HepG2 (cell line): ENCODE results near the gene CHSY3. TPM values are rescaled to one million over a fixed set of nuclear protein-coding genes. Genes with fewer than 3 reads are reported as not detected.

Experiments
- ATAC-seq: fragments of 200-7000 bp; cut with Tn5 transposase; 3 replicates; pipeline ENCODE4 v1.9.1; 2020; ENCODE audit warnings: mild to moderate bottlenecking, moderate library complexity
- BruUV-seq: library from RNA; stranded (reverse); fragments of 400-500 nt; replicated peaks from 2 replicates; lab custom pipeline; 2021; lab: Mats Ljungman, UMichigan
- CTCF ChIA-PET: fragments of 300-600 bp; formaldehyde crosslinking; extraction: SDS; loops from one replicate; lab custom pipeline; 2021; ENCODE audit warnings: low total read pairs, inconsistent platforms, low intra/inter-chr PET ratio; lab: Yijun Ruan, JAX
- POLR2A ChIA-PET: fragments of 350-600 bp; sonication (Branson Sonifier 250); formaldehyde crosslinking; loops from one replicate; lab custom pipeline; 2020; ENCODE audit warnings: antibody characterized with exemption, inconsistent platforms; lab: Yijun Ruan, JAX
- DNase-seq: peaks from one replicate; pipeline ENCODE4 v3.0.0-alpha.2; 2015; ENCODE audit warnings: low spot score
- FAIRE-seq: peaks from 3 replicates; lab custom pipeline; 2011; peaks lifted over from hg19 to GRCh38; lab: Jason Lieb, UNC
- H2AFZ ChIP-seq: one replicate; pipeline ENCODE4 v1.6.1; 2011; ENCODE audit warnings: low read length, inconsistent platforms
- H3K27ac ChIP-seq: fragments of 300-600 bp; 3 replicates; pipeline ENCODE4 v1.8.0; 2011; ENCODE audit warnings: mixed run types, mild to moderate bottlenecking, mixed read lengths, low read length, inconsistent platforms; ENCODE audit not compliant: insufficient read depth; ENCODE audit errors: extremely low read length
- H3K27me3 ChIP-seq, 2 experiments: fragments of 200-600 bp in 1 of 2; 2 replicates in 1 of 2; 3 replicates in 1 of 2; pipeline versions ENCODE4 v1.6.0 to v1.8.0; 2011; ENCODE audit warnings: low read length in 2 of 2, mild to moderate bottlenecking in 2 of 2, moderate library complexity in 2 of 2, inconsistent platforms in 1 of 2; ENCODE audit not compliant: insufficient read depth in 2 of 2, control insufficient read depth in 1 of 2
- H3K36me3 ChIP-seq, 2 experiments: fragments of 200-600 bp in 1 of 2; replicated peaks in 1 of 2; 2 replicates in 1 of 2; 3 replicates in 1 of 2; pipeline versions ENCODE4 v1.5.1 to v1.8.0; 2011; ENCODE audit warnings: low read length in 2 of 2, inconsistent platforms in 1 of 2; ENCODE audit not compliant: insufficient read depth in 2 of 2, control insufficient read depth in 1 of 2
- H3K4me1 ChIP-seq: 2 replicates; pipeline ENCODE4 v1.5.1; 2012; ENCODE audit warnings: low read length, inconsistent platforms; ENCODE audit not compliant: insufficient read depth
- H3K4me2 ChIP-seq: 2 replicates; pipeline ENCODE4 v1.6.0; 2011; ENCODE audit warnings: low read depth, low read length, inconsistent platforms
- H3K4me3 ChIP-seq, 3 experiments: fragments of 200-600 bp in 1 of 3; sonication (generic), shearing (Covaris generic) in 1 of 3; replicated peaks in 1 of 3; 2 replicates each; pipeline ENCODE4 v1.5.1; 2011 to 2016; ENCODE audit warnings: low read length in 3 of 3, inconsistent platforms in 2 of 3, low read depth in 2 of 3, mild to moderate bottlenecking in 2 of 3, control low read depth in 1 of 3, mixed read lengths in 1 of 3; ENCODE audit not compliant: insufficient read depth in 1 of 3
- H3K79me2 ChIP-seq: one replicate; pipeline ENCODE4 v1.6.1; 2011; ENCODE audit warnings: low read length, inconsistent platforms; ENCODE audit not compliant: insufficient read depth
- H3K9ac ChIP-seq: 2 replicates; pipeline ENCODE4 v1.6.0; 2011; ENCODE audit warnings: mild to moderate bottlenecking, low read depth, low read length, inconsistent platforms; ENCODE audit not compliant: insufficient read depth
- H3K9me3 ChIP-seq: 2 replicates; pipeline ENCODE4 v1.5.1; 2012; ENCODE audit warnings: mild to moderate bottlenecking, low read length
- H4K20me1 ChIP-seq: 2 replicates; pipeline ENCODE4 v1.6.0; 2011; ENCODE audit warnings: inconsistent platforms, mild to moderate bottlenecking, low read length, moderate library complexity; ENCODE audit not compliant: insufficient read depth
- EEA1 ChIP-seq: sonication (generic); formaldehyde crosslinking; IDR thresholded peaks from 2 replicates; pipeline ENCODE4 v1.5.1; 2020; ENCODE audit warnings: mild to moderate bottlenecking, missing genetic modification reagents, borderline replicate concordance
- FUBP1 ChIP-seq: sonication (generic); formaldehyde crosslinking; IDR thresholded peaks from 2 replicates; pipeline ENCODE4 v1.5.1; 2020; ENCODE audit warnings: missing genetic modification reagents, mild to moderate bottlenecking, borderline replicate concordance
- HDAC1 ChIP-seq: sonication (generic); formaldehyde crosslinking; IDR thresholded peaks from 2 replicates; pipeline ENCODE4 v1.5.1; 2020; ENCODE audit warnings: mild to moderate bottlenecking, missing genetic modification reagents
- MIER3 ChIP-seq: IDR thresholded peaks from 2 replicates; pipeline ENCODE4 v1.6.1; 2016; ENCODE audit warnings: missing compliant biosample characterization, borderline replicate concordance
- MYNN ChIP-seq: sonication (generic); formaldehyde crosslinking; IDR thresholded peaks from 2 replicates; pipeline ENCODE4 v1.4.0; 2020; ENCODE audit warnings: mild to moderate bottlenecking, low read depth, missing genetic modification reagents
- NFATC3 ChIP-seq: sonication (generic); formaldehyde crosslinking; IDR thresholded peaks from 2 replicates; pipeline ENCODE4 v1.5.1; 2020; ENCODE audit warnings: mild to moderate bottlenecking, missing genetic modification reagents
- STAT5B ChIP-seq: sonication (generic); formaldehyde crosslinking; IDR thresholded peaks from 2 replicates; pipeline ENCODE4 v1.4.0; 2020; ENCODE audit warnings: missing genetic modification reagents
- SYNCRIP ChIP-seq: fragments of 200-400 bp; formaldehyde crosslinking; IDR thresholded peaks from 2 replicates; pipeline ENCODE4 v1.6.1; 2018; ENCODE audit warnings: mild to moderate bottlenecking, low read depth, low read length; ENCODE audit not compliant: insufficient read depth
- U2AF1 ChIP-seq: fragments of 200-400 bp; formaldehyde crosslinking; optimal IDR thresholded peaks from 2 replicates; pipeline ENCODE3; 2017; ENCODE audit warnings: mild to moderate bottlenecking, low read depth, low read length
- YEATS4 ChIP-seq: sonication (generic); formaldehyde crosslinking; IDR thresholded peaks from 2 replicates; pipeline ENCODE4 v1.4.0; 2020; ENCODE audit warnings: missing genetic modification reagents, borderline replicate concordance
- ZFP37 ChIP-seq: sonication (generic); formaldehyde crosslinking; IDR thresholded peaks from 2 replicates; pipeline ENCODE4 v1.4.0; 2020; ENCODE audit warnings: missing genetic modification reagents, borderline replicate concordance
- ZNF142 ChIP-seq: sonication (generic); formaldehyde crosslinking; IDR thresholded peaks from 2 replicates; pipeline ENCODE4 v1.4.0; 2020; ENCODE audit warnings: missing genetic modification reagents
- ZNF3 ChIP-seq: IDR thresholded peaks from 2 replicates; pipeline ENCODE4 v1.7.0; 2017; ENCODE audit warnings: inconsistent platforms
- ZNF607 ChIP-seq: sonication (generic); formaldehyde crosslinking; IDR thresholded peaks from 2 replicates; pipeline ENCODE4 v1.5.1; 2020; ENCODE audit warnings: missing genetic modification reagents, mild to moderate bottlenecking, borderline replicate concordance
- ZSCAN25 ChIP-seq: sonication (generic); formaldehyde crosslinking; IDR thresholded peaks from 2 replicates; pipeline ENCODE4 v1.8.0; 2022; ENCODE audit warnings: mild to moderate bottlenecking, missing genetic modification reagents
- WGBS: methylation state at CpG from one replicate; pipeline ENCODE4 v1.1.6; 2017; ENCODE audit warnings: low lambda C conversion rate; 5-methylcytosine and 5-hydroxymethylcytosine counted together
- in situ Hi-C: cut with HindIII; loops from 2 replicates; pipeline ENCODE4 v1.10.0; 2017; ENCODE audit warnings: low pct_unique_long_range_greater_than_20kb; ENCODE audit not compliant: extremely low pct_ligation_motif_present
- intact Hi-C: fragments of 100-400 bp; cut with micrococcal nuclease; formaldehyde crosslinking; loops from one replicate; pipeline ENCODE4 v1.10.0; 2022; ENCODE audit not compliant: unreplicated experiment
- polyA plus RNA-seq, 8 experiments: library from polyadenylated mRNA; depleted of rRNA in 3 of 8; stranded (reverse) in 7 of 8; unstranded in 1 of 8; fragments of >200 nt; fragmentation: Illumina TruSeq in 4 of 8; extraction: Trizol in 4 of 8; gene quantifications; 2 replicates each; pipeline versions ENCODE4 v1.2.1 to v1.2.3, GENCODE V29; 2011 to 2016; ENCODE audit warnings: low read depth in 4 of 8, missing spikeins in 1 of 8, mixed read lengths in 1 of 8; ENCODE audit not compliant: insufficient read depth in 1 of 8
- total RNA-seq, 5 experiments: library from RNA; depleted of rRNA; stranded (reverse); fragments of >200 nt; fragmentation: Illumina TruSeq; extraction: Trizol; gene quantifications; 2 replicates each; pipeline ENCODE4 v1.2.3, GENCODE V29; 2016; ENCODE audit warnings: low read depth in 1 of 5

CHSY3 gene
- total and polyA plus RNA-seq, 2 of the 13 experiments (the other 11 are each of a cell fraction or from before 2014, with no cell fraction given): 0.26 to 4.1 TPM

GRCh38 chr5:129930221-129930620, 26.0 kb downstream of the CHSY3 start (continued):
- TF ChIP-seq ZNF142 (CRISPR knock-in tag) (no peak), HDAC1 (CRISPR knock-in tag) (no peak), ZNF3 (CRISPR knock-in tag) (no peak), YEATS4 (CRISPR knock-in tag) (no peak), NFATC3 (CRISPR knock-in tag) (no peak), EEA1 (no peak), MIER3 (no peak), SYNCRIP (no peak), MYNN (CRISPR knock-in tag) (no peak)

- H3K79me2 ChIP-seq: no peaks in the 10 kb centered on the region
- no peaks in the 10 kb centered on the region for H4K20me1 ChIP-seq
- no peaks in the 10 kb centered on the region for H3K36me3 ChIP-seq
- no peak overlapping the region for H3K9ac ChIP-seq
- BruUV-seq: no TSS peak
- H3K4me1 ChIP-seq: no peaks in the 10 kb centered on the region
- no peak for DNase-seq
- ChIA-PET POLR2A (no interaction called here), CTCF (no interaction called here)
- FAIRE-seq: no peak
- H3K4me3 ChIP-seq: no peak overlapping the region
- no peak overlapping the region for H3K4me2 ChIP-seq
- in situ Hi-C loops (no loop called here), intact Hi-C loops (no loop called here)
- ATAC-seq: no peak
- H3K27me3 ChIP-seq: no peaks in the 10 kb centered on the region
- 7% methylated on average over 2 of the region's 2 CpGs for WGBS
- H3K27ac ChIP-seq: no peak overlapping the region
- TF ChIP-seq U2AF1 (no peak), STAT5B (no peak), ZSCAN25 (CRISPR knock-in tag) (no peak), ZFP37 (no peak), ZNF607 (CRISPR knock-in tag) (no peak), FUBP1 (CRISPR knock-in tag) (no peak)
- H2AFZ ChIP-seq: no peak overlapping the region
- peaks cover 29% of the 10 kb centered on the region for H3K9me3 ChIP-seq
Measured at GRCh38 chr5:129935626-129936025, 31.4 kb downstream of the CHSY3 start.
